ENCODE data around the gene PLIN5.

DNA sequence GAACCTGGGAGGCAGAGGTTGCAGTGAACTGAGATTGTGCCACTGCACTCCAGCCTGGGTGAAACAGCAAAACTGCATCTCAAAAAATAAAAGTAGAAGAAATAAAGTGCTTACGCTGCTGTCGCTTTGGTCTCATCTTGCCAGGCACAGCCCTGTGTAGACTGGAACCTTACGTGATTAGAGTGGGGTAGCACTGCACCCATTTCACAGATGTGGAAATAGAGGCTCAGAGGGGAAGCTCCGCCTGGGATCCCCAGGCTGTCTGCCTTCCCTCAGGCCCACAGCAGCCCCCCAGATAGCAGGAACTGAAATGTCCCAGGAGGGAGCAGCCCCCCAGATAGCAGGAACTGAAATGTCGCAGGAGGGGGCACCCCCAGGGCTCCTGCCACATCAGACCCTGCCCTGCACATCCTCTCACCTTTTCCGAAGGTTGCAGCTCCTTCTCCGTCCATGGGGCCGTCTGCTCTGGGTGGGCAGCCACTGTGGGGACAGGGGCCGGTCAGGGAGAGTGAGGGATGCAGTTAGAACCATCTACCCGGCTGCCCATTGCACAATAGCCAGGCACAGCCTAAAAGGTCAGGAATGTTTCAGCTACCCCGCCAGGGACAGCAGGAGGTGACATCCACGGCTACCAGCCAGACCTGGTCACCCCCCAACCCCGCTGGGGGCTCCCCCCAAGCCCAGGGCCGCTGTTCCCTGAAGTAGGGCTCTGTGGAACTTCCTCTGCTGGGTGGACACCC lies 18.7 kb downstream of the PLIN5 start:
- TF ChIP-seq FOS (IDR thresholded peaks at IDR 0.05; ENCODE audit: borderline replicate concordance, extremely low read depth, insufficient read length) (no peak), ZNF217 (IDR thresholded peaks at IDR 0.05) (no peak), GATAD2B (conservative IDR thresholded peaks at IDR 0.05; ENCODE audit: low read depth) (no peak), SREBF1 (IDR thresholded peaks at IDR 0.05; ENCODE audit: low read length) (no peak), YY1 (IDR thresholded peaks at IDR 0.05; ENCODE audit: low read depth, low read length) (no peak), POLR2A (IDR thresholded peaks at IDR 0.05; ENCODE audit: low read depth, low read length) (no peak), CREM (IDR thresholded peaks at IDR 0.05; ENCODE audit: low read depth) (no peak)
- TF ChIP-seq, protein P1, sequence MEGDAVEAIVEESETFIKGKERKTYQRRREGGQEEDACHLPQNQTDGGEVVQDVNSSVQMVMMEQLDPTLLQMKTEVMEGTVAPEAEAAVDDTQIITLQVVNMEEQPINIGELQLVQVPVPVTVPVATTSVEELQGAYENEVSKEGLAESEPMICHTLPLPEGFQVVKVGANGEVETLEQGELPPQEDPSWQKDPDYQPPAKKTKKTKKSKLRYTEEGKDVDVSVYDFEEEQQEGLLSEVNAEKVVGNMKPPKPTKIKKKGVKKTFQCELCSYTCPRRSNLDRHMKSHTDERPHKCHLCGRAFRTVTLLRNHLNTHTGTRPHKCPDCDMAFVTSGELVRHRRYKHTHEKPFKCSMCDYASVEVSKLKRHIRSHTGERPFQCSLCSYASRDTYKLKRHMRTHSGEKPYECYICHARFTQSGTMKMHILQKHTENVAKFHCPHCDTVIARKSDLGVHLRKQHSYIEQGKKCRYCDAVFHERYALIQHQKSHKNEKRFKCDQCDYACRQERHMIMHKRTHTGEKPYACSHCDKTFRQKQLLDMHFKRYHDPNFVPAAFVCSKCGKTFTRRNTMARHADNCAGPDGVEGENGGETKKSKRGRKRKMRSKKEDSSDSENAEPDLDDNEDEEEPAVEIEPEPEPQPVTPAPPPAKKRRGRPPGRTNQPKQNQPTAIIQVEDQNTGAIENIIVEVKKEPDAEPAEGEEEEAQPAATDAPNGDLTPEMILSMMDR (IDR thresholded peaks at IDR 0.05 in 2 of 3, conservative IDR thresholded peaks at IDR 0.05 in 1 of 3; ENCODE audit: control insufficient read depth in 2 of 3, extremely low read depth in 1 of 3, insufficient read depth in 1 of 3, low read depth in 3 of 3, low read length in 3 of 3): no peak
- TF ChIP-seq, protein P2, sequence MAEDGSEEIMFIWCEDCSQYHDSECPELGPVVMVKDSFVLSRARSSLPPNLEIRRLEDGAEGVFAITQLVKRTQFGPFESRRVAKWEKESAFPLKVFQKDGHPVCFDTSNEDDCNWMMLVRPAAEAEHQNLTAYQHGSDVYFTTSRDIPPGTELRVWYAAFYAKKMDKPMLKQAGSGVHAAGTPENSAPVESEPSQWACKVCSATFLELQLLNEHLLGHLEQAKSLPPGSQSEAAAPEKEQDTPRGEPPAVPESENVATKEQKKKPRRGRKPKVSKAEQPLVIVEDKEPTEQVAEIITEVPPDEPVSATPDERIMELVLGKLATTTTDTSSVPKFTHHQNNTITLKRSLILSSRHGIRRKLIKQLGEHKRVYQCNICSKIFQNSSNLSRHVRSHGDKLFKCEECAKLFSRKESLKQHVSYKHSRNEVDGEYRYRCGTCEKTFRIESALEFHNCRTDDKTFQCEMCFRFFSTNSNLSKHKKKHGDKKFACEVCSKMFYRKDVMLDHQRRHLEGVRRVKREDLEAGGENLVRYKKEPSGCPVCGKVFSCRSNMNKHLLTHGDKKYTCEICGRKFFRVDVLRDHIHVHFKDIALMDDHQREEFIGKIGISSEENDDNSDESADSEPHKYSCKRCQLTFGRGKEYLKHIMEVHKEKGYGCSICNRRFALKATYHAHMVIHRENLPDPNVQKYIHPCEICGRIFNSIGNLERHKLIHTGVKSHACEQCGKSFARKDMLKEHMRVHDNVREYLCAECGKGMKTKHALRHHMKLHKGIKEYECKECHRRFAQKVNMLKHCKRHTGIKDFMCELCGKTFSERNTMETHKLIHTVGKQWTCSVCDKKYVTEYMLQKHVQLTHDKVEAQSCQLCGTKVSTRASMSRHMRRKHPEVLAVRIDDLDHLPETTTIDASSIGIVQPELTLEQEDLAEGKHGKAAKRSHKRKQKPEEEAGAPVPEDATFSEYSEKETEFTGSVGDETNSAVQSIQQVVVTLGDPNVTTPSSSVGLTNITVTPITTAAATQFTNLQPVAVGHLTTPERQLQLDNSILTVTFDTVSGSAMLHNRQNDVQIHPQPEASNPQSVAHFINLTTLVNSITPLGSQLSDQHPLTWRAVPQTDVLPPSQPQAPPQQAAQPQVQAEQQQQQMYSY (CRISPR knock-in tag; IDR thresholded peaks at IDR 0.05): no peak
- TF ChIP-seq, protein P3, sequence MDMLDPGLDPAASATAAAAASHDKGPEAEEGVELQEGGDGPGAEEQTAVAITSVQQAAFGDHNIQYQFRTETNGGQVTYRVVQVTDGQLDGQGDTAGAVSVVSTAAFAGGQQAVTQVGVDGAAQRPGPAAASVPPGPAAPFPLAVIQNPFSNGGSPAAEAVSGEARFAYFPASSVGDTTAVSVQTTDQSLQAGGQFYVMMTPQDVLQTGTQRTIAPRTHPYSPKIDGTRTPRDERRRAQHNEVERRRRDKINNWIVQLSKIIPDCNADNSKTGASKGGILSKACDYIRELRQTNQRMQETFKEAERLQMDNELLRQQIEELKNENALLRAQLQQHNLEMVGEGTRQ (IDR thresholded peaks at IDR 0.05; ENCODE audit: borderline replicate concordance, low read depth, low read length): no peak
